Measurements from ENCODE around the gene L3MBTL4. TPM values are rescaled to one million over a fixed set of nuclear protein-coding genes. Genes with fewer than 3 reads are reported as not detected.

The L3MBTL4 gene
- total and polyA plus RNA-seq, 10 of the 15 experiments (the other 5 are each of a cell fraction or from before 2014, with no cell fraction given): 1.3 to 8.7 (median 3.8) TPM

DNA sequence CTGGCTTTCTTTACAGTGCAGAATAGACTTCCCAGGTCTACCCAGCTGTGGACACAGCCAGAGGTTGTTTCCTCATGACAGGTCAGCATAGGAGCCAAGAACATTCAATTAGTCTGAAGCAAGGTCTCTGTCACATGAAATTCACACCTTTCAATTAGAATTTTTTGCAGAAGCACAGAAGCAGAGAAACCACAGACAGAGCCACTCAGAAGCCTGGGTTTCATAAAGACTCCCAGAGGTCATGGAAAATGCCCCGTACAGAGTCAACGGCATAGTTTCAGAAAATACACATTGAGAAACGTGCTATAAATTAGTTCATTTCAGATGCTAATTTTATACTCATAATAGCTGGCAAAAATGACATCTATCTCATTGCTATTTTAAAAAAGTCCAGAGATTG is 432.4 kb downstream of the L3MBTL4 start (continued):
- TF ChIP-seq CEBPB (IDR thresholded peaks at IDR 0.05; ENCODE audit: borderline replicate concordance in 1 of 2, low read depth in 2 of 2, low read length in 2 of 2) (no peak), JUND (IDR thresholded peaks at IDR 0.05; ENCODE audit: low read depth, low read length) (no peak), RFX5 (IDR thresholded peaks at IDR 0.05; ENCODE audit: low read depth, low read length) (no peak), FOXM1 (IDR thresholded peaks at IDR 0.05; ENCODE audit: low read depth, low read length) (peak; percentile 34; the same call in 1 of the 2 replicates), YY1 (IDR thresholded peaks at IDR 0.05; ENCODE audit: low read depth, low read length) (no peak), SIN3A (IDR thresholded peaks at IDR 0.05; ENCODE audit: low read depth, low read length) (no peak), HCFC1 (IDR thresholded peaks at IDR 0.05; ENCODE audit: low read length) (no peak), DPF2 (IDR thresholded peaks at IDR 0.05) (no peak), BRCA1 (IDR thresholded peaks at IDR 0.05; ENCODE audit: low read depth, low read length) (no peak), BCL11A (IDR thresholded peaks at IDR 0.05; ENCODE audit: low read depth, low read length) (peak; percentile 48; the same call in 1 of the 2 replicates), MEF2A (IDR thresholded peaks at IDR 0.05; ENCODE audit: insufficient read depth, low read depth, low read length) (peak; percentile 57; the same call in 1 of the 2 replicates), RELA (IDR thresholded peaks at IDR 0.05; ENCODE audit: borderline replicate concordance, partially characterized antibody) (no peak), FOXK2 (IDR thresholded peaks at IDR 0.05) (no peak), ZNF24 (IDR thresholded peaks at IDR 0.05) (no peak), MYB (IDR thresholded peaks at IDR 0.05; ENCODE audit: borderline replicate concordance, low read depth, low read length) (no peak), SIX5 (IDR thresholded peaks at IDR 0.05; ENCODE audit: low read depth, low read length, severe bottlenecking) (no peak), RUNX3 (IDR thresholded peaks at IDR 0.05; ENCODE audit: low read length) (peak; percentile 90), MEF2B (IDR thresholded peaks at IDR 0.05; ENCODE audit: partially characterized antibody, poor library complexity, severe bottlenecking) (peak; percentile 82), NR2F1 (conservative IDR thresholded peaks at IDR 0.05) (peak; percentile 87), ZNF622 (IDR thresholded peaks at IDR 0.05) (no peak), TCF7 (IDR thresholded peaks at IDR 0.05; ENCODE audit: borderline replicate concordance) (no peak), NFYA (IDR thresholded peaks at IDR 0.05; ENCODE audit: borderline replicate concordance, low read depth, low read length) (no peak), KAT2A (conservative IDR thresholded peaks at IDR 0.05; ENCODE audit: control insufficient read depth, low read depth, low read length) (no peak), YBX1 (IDR thresholded peaks at IDR 0.05) (no peak), STAT1 (conservative IDR thresholded peaks at IDR 0.05) (no peak)
- TF ChIP-seq, protein P1, sequence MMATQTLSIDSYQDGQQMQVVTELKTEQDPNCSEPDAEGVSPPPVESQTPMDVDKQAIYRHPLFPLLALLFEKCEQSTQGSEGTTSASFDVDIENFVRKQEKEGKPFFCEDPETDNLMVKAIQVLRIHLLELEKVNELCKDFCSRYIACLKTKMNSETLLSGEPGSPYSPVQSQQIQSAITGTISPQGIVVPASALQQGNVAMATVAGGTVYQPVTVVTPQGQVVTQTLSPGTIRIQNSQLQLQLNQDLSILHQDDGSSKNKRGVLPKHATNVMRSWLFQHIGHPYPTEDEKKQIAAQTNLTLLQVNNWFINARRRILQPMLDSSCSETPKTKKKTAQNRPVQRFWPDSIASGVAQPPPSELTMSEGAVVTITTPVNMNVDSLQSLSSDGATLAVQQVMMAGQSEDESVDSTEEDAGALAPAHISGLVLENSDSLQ (IDR thresholded peaks at IDR 0.05): 0 out of 2 replicates have a peak, but pooled peaks have one; percentile 23
- TF ChIP-seq, protein P2, sequence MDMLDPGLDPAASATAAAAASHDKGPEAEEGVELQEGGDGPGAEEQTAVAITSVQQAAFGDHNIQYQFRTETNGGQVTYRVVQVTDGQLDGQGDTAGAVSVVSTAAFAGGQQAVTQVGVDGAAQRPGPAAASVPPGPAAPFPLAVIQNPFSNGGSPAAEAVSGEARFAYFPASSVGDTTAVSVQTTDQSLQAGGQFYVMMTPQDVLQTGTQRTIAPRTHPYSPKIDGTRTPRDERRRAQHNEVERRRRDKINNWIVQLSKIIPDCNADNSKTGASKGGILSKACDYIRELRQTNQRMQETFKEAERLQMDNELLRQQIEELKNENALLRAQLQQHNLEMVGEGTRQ (IDR thresholded peaks at IDR 0.05; ENCODE audit: borderline replicate concordance, low read depth, low read length): no peak
- TF ChIP-seq, protein P3, sequence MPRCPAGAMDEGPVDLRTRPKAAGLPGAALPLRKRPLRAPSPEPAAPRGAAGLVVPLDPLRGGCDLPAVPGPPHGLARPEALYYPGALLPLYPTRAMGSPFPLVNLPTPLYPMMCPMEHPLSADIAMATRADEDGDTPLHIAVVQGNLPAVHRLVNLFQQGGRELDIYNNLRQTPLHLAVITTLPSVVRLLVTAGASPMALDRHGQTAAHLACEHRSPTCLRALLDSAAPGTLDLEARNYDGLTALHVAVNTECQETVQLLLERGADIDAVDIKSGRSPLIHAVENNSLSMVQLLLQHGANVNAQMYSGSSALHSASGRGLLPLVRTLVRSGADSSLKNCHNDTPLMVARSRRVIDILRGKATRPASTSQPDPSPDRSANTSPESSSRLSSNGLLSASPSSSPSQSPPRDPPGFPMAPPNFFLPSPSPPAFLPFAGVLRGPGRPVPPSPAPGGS (IDR thresholded peaks at IDR 0.05; ENCODE audit: borderline replicate concordance, insufficient read depth, low read depth, low read length, poor library complexity, severe bottlenecking): no peak
- TF ChIP-seq, protein P4, sequence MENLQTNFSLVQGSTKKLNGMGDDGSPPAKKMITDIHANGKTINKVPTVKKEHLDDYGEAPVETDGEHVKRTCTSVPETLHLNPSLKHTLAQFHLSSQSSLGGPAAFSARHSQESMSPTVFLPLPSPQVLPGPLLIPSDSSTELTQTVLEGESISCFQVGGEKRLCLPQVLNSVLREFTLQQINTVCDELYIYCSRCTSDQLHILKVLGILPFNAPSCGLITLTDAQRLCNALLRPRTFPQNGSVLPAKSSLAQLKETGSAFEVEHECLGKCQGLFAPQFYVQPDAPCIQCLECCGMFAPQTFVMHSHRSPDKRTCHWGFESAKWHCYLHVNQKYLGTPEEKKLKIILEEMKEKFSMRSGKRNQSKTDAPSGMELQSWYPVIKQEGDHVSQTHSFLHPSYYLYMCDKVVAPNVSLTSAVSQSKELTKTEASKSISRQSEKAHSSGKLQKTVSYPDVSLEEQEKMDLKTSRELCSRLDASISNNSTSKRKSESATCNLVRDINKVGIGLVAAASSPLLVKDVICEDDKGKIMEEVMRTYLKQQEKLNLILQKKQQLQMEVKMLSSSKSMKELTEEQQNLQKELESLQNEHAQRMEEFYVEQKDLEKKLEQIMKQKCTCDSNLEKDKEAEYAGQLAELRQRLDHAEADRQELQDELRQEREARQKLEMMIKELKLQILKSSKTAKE (IDR thresholded peaks at IDR 0.05; ENCODE audit: low read depth, poor library complexity, severe bottlenecking): peak; percentile 63
